Mesenchymal stem cell (in vitro differentiated cells and primary cell): ENCODE measurements around the gene TSPAN15.

Source experiments
- DNase-seq: peaks from one replicate; pipeline ENCODE4 v3.0.0-alpha.2; 2013
- H2AFZ ChIP-seq: one replicate; pipeline ENCODE4 v1.6.1; 2013; ENCODE audit warnings: low read depth, mild to moderate bottlenecking, control low read depth, inconsistent platforms, low read length, moderate library complexity
- H2AK5ac ChIP-seq: 2 replicates; pipeline ENCODE4 v1.6.1; 2013; ENCODE audit warnings: low read length, moderate library complexity, mild to moderate bottlenecking, inconsistent platforms; ENCODE audit not compliant: severe bottlenecking
- H2BK120ac ChIP-seq: one replicate; pipeline ENCODE4 v1.6.1; 2013; ENCODE audit warnings: low read depth, mild to moderate bottlenecking, inconsistent platforms, low read length, moderate library complexity
- H2BK12ac ChIP-seq, 2 experiments: one replicate each; pipeline ENCODE4 v1.6.1; 2013; ENCODE audit warnings: inconsistent platforms in 2 of 2, low read length in 2 of 2, mild to moderate bottlenecking in 2 of 2, moderate library complexity in 2 of 2, control low read depth in 1 of 2
- H2BK15ac ChIP-seq: one replicate; pipeline ENCODE4 v1.6.1; 2013; ENCODE audit warnings: mild to moderate bottlenecking, low read depth, inconsistent platforms; ENCODE audit not compliant: poor library complexity, severe bottlenecking
- H2BK5ac ChIP-seq: 2 replicates; pipeline ENCODE4 v1.6.1; 2013; ENCODE audit warnings: low read depth, mild to moderate bottlenecking, low read length, control low read depth, inconsistent platforms; ENCODE audit not compliant: poor library complexity, severe bottlenecking
- H3K14ac ChIP-seq, 2 experiments: one replicate each; pipeline ENCODE4 v1.6.1; 2013; ENCODE audit warnings: inconsistent platforms in 2 of 2, low read length in 2 of 2, control low read depth in 1 of 2, mild to moderate bottlenecking in 1 of 2, moderate library complexity in 1 of 2
- H3K18ac ChIP-seq, 2 experiments: one replicate each; pipeline ENCODE4 v1.6.1; 2013; ENCODE audit warnings: inconsistent platforms in 2 of 2, low read length in 2 of 2, control low read depth in 1 of 2, low read depth in 1 of 2, mild to moderate bottlenecking in 1 of 2
- H3K23ac ChIP-seq, 2 experiments: one replicate each; pipeline ENCODE4 v1.6.1; 2013; ENCODE audit warnings: inconsistent platforms in 2 of 2, low read length in 2 of 2, mild to moderate bottlenecking in 2 of 2, moderate library complexity in 2 of 2, control low read depth in 1 of 2
- H3K27ac ChIP-seq: 2 replicates; pipeline ENCODE4 v1.5.1; 2013; ENCODE audit warnings: mild to moderate bottlenecking, moderate library complexity, low read length, control low read depth, inconsistent platforms; ENCODE audit not compliant: poor library complexity, severe bottlenecking
- H3K27me3 ChIP-seq, 2 experiments: 2 replicates each; pipeline versions ENCODE4 v1.6.1 to v1.7.0; 2013; ENCODE audit warnings: low read length in 2 of 2, mild to moderate bottlenecking in 2 of 2, moderate library complexity in 2 of 2, control low read depth in 1 of 2, inconsistent platforms in 1 of 2; ENCODE audit not compliant: control insufficient read depth in 1 of 2, insufficient read depth in 1 of 2
- H3K36me3 ChIP-seq, 2 experiments: 2 replicates each; pipeline versions ENCODE4 v1.6.1 to v1.7.0; 2013; ENCODE audit warnings: low read length in 2 of 2, control low read depth in 1 of 2, inconsistent platforms in 1 of 2, low read depth in 1 of 2, mild to moderate bottlenecking in 1 of 2; ENCODE audit not compliant: insufficient read depth in 2 of 2, control insufficient read depth in 1 of 2
- H3K4ac ChIP-seq, 2 experiments: one replicate each; pipeline ENCODE4 v1.6.1; 2013; ENCODE audit warnings: inconsistent platforms in 2 of 2, low read length in 2 of 2, mild to moderate bottlenecking in 2 of 2, moderate library complexity in 2 of 2, control low read depth in 1 of 2, low read depth in 1 of 2
- H3K4me1 ChIP-seq: 2 replicates; pipeline ENCODE4 v1.6.1; 2013; ENCODE audit warnings: low read depth, low read length, control low read depth; ENCODE audit not compliant: control insufficient read depth, insufficient read depth
- H3K4me2 ChIP-seq: 2 replicates; pipeline ENCODE4 v1.6.1; 2013; ENCODE audit warnings: low read length, mild to moderate bottlenecking, inconsistent platforms; ENCODE audit not compliant: poor library complexity, severe bottlenecking
- H3K4me3 ChIP-seq, 2 experiments: 2 replicates each; pipeline versions ENCODE4 v1.5.1 to v1.7.0; 2013; ENCODE audit warnings: low read length in 2 of 2, mild to moderate bottlenecking in 2 of 2, control low read depth in 1 of 2, low read depth in 1 of 2; ENCODE audit not compliant: insufficient read depth in 1 of 2
- H3K79me1 ChIP-seq: replicated peaks from 2 replicates; pipeline ENCODE4 v1.6.1; 2013; ENCODE audit warnings: mild to moderate bottlenecking, control low read depth, low read length, inconsistent platforms; ENCODE audit not compliant: poor library complexity, severe bottlenecking
- H3K9ac ChIP-seq: 2 replicates; pipeline ENCODE4 v1.7.0; 2013; ENCODE audit warnings: mild to moderate bottlenecking, low read length, moderate library complexity
- H3K9me3 ChIP-seq: 2 replicates; pipeline ENCODE4 v1.7.0; 2013; ENCODE audit warnings: mild to moderate bottlenecking, low read length; ENCODE audit not compliant: control insufficient read depth
- H4K8ac ChIP-seq: one replicate; pipeline ENCODE4 v1.6.1; 2013; ENCODE audit warnings: inconsistent platforms, mild to moderate bottlenecking, low read length, moderate library complexity
- H4K91ac ChIP-seq: one replicate; pipeline ENCODE4 v1.6.1; 2013; ENCODE audit warnings: mild to moderate bottlenecking, low read length, inconsistent platforms
- WGBS: methylation state at CpG from one replicate; pipeline ENCODE4 v1.1.7; 2013; ENCODE audit warnings: mixed read lengths; 5-methylcytosine and 5-hydroxymethylcytosine counted together

TSPAN15 gene

DNA sequence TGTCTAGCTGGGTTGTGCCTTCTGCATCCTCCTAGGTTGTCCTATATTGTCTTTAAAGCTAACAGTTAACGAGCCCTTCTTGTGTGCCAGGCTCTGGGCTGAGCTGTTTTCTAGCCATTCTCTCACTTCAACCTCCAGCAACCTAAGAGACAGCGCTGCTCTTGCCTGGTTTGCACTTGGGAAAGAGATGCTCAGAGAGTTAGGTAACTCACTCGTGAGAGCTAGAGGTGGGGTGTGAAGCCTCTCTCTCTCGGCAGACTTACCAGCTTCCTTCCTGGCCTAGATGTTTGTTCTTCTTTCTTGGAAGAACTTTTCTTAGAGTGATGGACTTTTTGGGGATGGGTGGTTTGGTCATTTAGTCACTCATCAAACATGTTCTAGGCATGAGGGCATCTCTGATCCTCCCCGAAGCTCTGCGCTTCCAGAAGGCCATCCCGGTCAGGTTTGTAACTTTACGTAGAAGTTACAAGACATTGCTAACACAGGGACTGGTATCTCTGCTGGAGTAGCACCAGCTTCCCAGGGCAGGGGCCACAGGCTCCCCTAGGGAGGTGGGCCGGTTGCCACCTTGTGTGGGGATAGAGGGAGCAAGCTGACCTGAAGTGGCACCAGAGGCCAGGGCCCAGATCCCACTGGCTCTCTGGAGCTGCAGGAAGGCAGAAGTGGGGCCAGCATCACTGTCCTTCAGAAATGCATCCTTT lies 14.3 kb downstream of the TSPAN15 start:
- Histone ChIP-seq H3K27ac (no peak overlapping the region), H3K79me1 (peaks cover 3% of the 10 kb centered on the region), H2BK120ac (no peak overlapping the region), H2BK12ac (peak overlapping the region; percentile 78 to 87), H3K9ac (no peak overlapping the region), H3K23ac (peak overlapping the region in 1 of 2 experiments; percentile 29), H3K36me3 (no peaks in the 10 kb centered on the region), H3K4me3 (no peak overlapping the region), H2BK5ac (no peak overlapping the region), H3K4me1 (peaks cover 4% of the 10 kb centered on the region), H4K91ac (no peak overlapping the region), H3K4ac (peak overlapping the region in 1 of 2 experiments; percentile 30), H3K4me2 (no peak overlapping the region), H3K27me3 (peaks cover 0 to 4% of the 10 kb centered on the region in 2 experiments), H2BK15ac (no peak overlapping the region), H2AFZ (no peak overlapping the region), H4K8ac (no peak overlapping the region), H3K18ac (peak overlapping the region in 1 of 2 experiments; percentile 38), H2AK5ac (no peak overlapping the region), H3K9me3 (no peaks in the 10 kb centered on the region), H3K14ac (peak overlapping the region in 1 of 2 experiments; percentile 7)
- DNase-seq = no peak
- WGBS = 96% methylated on average over 9 of the region's 9 CpGs

- H3K18ac ChIP-seq = no peak overlapping the region
- no peaks in the 10 kb centered on the region for H3K9me3 ChIP-seq
- no peak overlapping the region for H2BK15ac ChIP-seq
- peaks cover 0 to 9% of the 10 kb centered on the region in 2 experiments for H3K27me3 ChIP-seq
- no peak overlapping the region for H3K14ac ChIP-seq
- H3K27ac ChIP-seq = no peak overlapping the region
- H3K79me1 ChIP-seq = peaks cover 2% of the 10 kb centered on the region
- H4K8ac ChIP-seq = no peak overlapping the region
- no peak overlapping the region for H3K9ac ChIP-seq
- no peak overlapping the region for H2BK120ac ChIP-seq
- 75% methylated on average over 5 of the region's 5 CpGs for WGBS
- H2AK5ac ChIP-seq = no peak overlapping the region
- no peak overlapping the region for H3K4me3 ChIP-seq
- H3K4ac ChIP-seq = no peak overlapping the region
- no peak overlapping the region for H2BK12ac ChIP-seq
- peaks cover 4% of the 10 kb centered on the region for H3K4me1 ChIP-seq
- no peak overlapping the region for H2AFZ ChIP-seq
- H3K4me2 ChIP-seq = no peak overlapping the region
- H4K91ac ChIP-seq = no peak overlapping the region
- DNase-seq = no peak
- H3K23ac ChIP-seq = no peak overlapping the region
- no peak overlapping the region for H2BK5ac ChIP-seq
- H3K36me3 ChIP-seq = no peaks in the 10 kb centered on the region
Measured at GRCh38 chr10:69466158-69466490, 14.9 kb downstream of the TSPAN15 start.

GRCh38 chr10:69466689-69467088 lies 15.4 kb downstream of the TSPAN15 start:
- Histone ChIP-seq H2BK15ac (peak overlapping the region; percentile 74), H3K18ac (peak overlapping the region in 1 of 2 experiments; percentile 89), H2BK120ac (no peak overlapping the region), H3K27me3 (peaks cover 0 to 12% of the 10 kb centered on the region in 2 experiments), H3K9ac (no peak overlapping the region), H3K14ac (peak overlapping the region in 1 of 2 experiments; percentile 48), H3K4me2 (no peak overlapping the region), H3K9me3 (no peaks in the 10 kb centered on the region), H2AFZ (no peak overlapping the region), H3K36me3 (no peaks in the 10 kb centered on the region), H3K4me3 (no peak overlapping the region), H3K23ac (no peak overlapping the region), H3K4me1 (no peaks in the 10 kb centered on the region), H4K91ac (peak overlapping the region; percentile 6), H3K27ac (no peak overlapping the region), H3K79me1 (peaks cover 2% of the 10 kb centered on the region), H2BK5ac (no peak overlapping the region), H2AK5ac (no peak overlapping the region), H4K8ac (no peak overlapping the region), H3K4ac (peak overlapping the region in 1 of 2 experiments; percentile 19), H2BK12ac (peak overlapping the region; percentile 62 to 89)
- no peak for DNase-seq
- WGBS = 95% methylated on average over 9 of the region's 10 CpGs

DNA sequence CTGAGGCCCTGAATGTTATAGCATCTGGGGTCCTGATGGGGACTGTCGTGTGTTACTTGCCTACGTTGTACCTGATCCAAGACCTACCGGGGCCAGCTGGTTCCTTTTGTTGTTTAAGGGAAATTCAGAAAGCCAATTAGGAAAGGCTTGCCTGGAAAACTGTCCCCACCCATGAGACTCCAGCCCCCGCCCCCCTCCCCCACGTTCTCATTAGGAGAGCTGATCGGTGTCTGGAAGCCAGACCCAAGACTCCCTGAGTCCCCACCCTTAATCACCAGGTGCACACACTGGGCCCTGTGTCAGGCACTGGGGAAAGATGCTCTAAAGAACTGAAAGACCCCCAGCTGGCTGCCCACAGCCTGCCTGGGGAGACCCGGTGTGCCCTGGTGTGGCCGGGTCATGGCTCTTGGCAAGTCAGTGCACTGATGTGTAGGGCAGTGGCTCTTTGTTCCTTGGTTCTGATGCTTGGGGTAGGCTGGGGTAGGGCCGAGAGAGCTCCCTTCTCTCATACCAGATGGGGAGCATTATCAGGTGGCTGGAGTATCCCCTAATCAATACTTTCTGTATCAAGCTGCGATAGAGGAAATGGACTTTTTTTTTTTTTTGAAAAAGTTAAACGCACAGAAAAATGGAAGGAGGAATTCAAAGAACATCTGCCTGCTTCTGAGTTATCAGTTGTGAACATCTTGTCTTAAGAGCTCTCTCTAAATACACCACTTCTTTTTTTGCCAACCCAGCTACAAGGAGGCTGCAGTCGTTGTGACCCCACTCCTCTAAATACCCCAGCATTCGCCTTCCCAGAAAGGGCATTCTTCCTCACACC lies 16.9 kb downstream of the TSPAN15 start:
- peak overlapping the region; percentile 77 to 83 for H3K18ac ChIP-seq
- H3K23ac ChIP-seq = no peak overlapping the region
- no peak overlapping the region for H3K9ac ChIP-seq
- peak overlapping the region; percentile 42 for H2BK120ac ChIP-seq
- H2BK5ac ChIP-seq = no peak overlapping the region
- no peak overlapping the region for H3K27ac ChIP-seq
- H3K27me3 ChIP-seq = peaks cover 0 to 16% of the 10 kb centered on the region in 2 experiments
- H3K4me2 ChIP-seq = no peak overlapping the region
- peak overlapping the region; percentile 66 to 88 for H3K4ac ChIP-seq
- peak overlapping the region; percentile 82 for H2BK15ac ChIP-seq
- H3K9me3 ChIP-seq = no peaks in the 10 kb centered on the region
- H3K4me1 ChIP-seq = no peaks in the 10 kb centered on the region
- H3K36me3 ChIP-seq = no peaks in the 10 kb centered on the region
- WGBS = 75% methylated on average over 8 of the region's 13 CpGs
- peaks cover 2% of the 10 kb centered on the region for H3K79me1 ChIP-seq
- peak overlapping the region in 1 of 2 experiments; percentile 73 for H2BK12ac ChIP-seq
- no peak for DNase-seq
- H2AFZ ChIP-seq = no peak overlapping the region
- H3K4me3 ChIP-seq = no peak overlapping the region
- H4K8ac ChIP-seq = peak overlapping the region; percentile 90
- H2AK5ac ChIP-seq = no peak overlapping the region
- H3K14ac ChIP-seq = no peak overlapping the region
- no peak overlapping the region for H4K91ac ChIP-seq
